Measurements from ENCODE around the gene SCO2. TPM values are rescaled to one million over a fixed set of nuclear protein-coding genes. Genes with fewer than 3 reads are reported as not detected.
"Not testable (repeated sequence)": the region's sequence is repeated elsewhere in the genome, so short reads cannot be mapped to it uniquely, and the experiment has no call there.

Gene SCO2
- total and polyA plus RNA-seq, 2 experiments from 2014 or later: 10.5 TPM; not detected in 1

DNA sequence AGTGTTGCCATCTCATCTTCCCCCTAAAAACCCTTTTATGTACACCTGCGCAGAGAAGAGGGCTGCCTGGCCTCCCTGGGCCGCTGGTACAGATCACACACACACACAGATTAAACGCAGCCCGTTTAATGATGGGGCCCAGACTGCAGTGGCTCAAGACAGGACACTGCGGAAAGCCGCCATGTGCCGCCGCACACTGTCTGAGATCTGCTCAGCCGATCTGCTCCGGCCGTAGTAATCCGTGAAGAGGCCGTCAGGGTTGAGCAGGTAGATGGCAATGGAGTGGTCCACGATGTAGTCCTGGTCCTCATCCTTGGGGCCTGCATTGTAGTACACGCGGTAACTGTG, 2.0 kb downstream of the SCO2 start:
- no peak for DNase-seq (ENCODE audit: low read depth in 1 of 2, low spot score in 1 of 2)
- TF ChIP-seq, protein P1, sequence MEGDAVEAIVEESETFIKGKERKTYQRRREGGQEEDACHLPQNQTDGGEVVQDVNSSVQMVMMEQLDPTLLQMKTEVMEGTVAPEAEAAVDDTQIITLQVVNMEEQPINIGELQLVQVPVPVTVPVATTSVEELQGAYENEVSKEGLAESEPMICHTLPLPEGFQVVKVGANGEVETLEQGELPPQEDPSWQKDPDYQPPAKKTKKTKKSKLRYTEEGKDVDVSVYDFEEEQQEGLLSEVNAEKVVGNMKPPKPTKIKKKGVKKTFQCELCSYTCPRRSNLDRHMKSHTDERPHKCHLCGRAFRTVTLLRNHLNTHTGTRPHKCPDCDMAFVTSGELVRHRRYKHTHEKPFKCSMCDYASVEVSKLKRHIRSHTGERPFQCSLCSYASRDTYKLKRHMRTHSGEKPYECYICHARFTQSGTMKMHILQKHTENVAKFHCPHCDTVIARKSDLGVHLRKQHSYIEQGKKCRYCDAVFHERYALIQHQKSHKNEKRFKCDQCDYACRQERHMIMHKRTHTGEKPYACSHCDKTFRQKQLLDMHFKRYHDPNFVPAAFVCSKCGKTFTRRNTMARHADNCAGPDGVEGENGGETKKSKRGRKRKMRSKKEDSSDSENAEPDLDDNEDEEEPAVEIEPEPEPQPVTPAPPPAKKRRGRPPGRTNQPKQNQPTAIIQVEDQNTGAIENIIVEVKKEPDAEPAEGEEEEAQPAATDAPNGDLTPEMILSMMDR (IDR thresholded peaks at IDR 0.05; ENCODE audit: low read depth, low read length): no peak
- no peak overlapping the region for H3K4me3 ChIP-seq

DNA sequence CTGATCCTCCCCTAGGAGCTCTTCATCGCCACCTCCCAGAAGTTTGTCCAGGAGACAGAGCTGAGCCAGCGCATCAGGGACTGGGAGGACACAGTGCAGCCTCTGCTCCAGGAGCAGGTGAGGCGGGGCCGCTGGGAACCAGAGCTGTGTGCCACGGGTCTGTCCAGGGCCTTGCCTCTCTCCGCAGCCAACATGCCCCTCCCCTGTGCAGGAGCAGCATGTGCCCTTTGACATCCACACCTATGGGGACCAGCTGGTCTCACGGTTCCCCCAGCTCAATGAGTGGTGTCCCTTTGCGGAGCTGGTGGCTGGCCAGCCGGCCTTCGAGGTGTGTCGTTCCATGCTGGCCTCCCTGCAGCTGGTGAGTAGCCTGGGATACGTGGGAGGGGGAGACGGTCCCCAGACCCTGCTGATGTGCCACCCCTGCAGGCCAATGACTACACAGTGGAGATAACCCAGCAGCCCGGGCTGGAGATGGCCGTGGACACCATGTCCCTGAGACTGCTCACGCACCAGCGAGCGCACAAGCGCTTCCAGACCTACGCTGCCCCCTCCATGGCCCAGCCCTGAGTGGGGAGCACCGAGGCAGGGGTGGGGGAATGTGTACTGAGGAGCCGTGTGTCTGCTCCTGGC, 2.5 kb downstream of the SCO2 start:
- TF ChIP-seq, protein P1 (IDR thresholded peaks at IDR 0.05; ENCODE audit: low read depth, low read length): no peak
- no peak for DNase-seq (ENCODE audit: low read depth in 1 of 2, low spot score in 1 of 2)
- H3K9me3 ChIP-seq (ENCODE audit: low read depth): no peaks in the 10 kb centered on the region
- peaks cover 16% of the 10 kb centered on the region for H3K36me3 ChIP-seq
- no peak overlapping the region for H3K4me3 ChIP-seq
- H3K27me3 ChIP-seq: no peaks in the 10 kb centered on the region
- H3K27ac ChIP-seq: no peak overlapping the region
- H3K4me1 ChIP-seq (ENCODE audit: low read depth): peaks cover 10% of the 10 kb centered on the region

More for the DNA sequence above, 2.0 kb downstream of the SCO2 start:
- peaks cover 16% of the 10 kb centered on the region for H3K36me3 ChIP-seq
- no peaks in the 10 kb centered on the region for H3K27me3 ChIP-seq
- H3K9me3 ChIP-seq (ENCODE audit: low read depth): no peaks in the 10 kb centered on the region
- H3K4me1 ChIP-seq (ENCODE audit: low read depth): peaks cover 10% of the 10 kb centered on the region
- no peak overlapping the region for H3K27ac ChIP-seq

DNA sequence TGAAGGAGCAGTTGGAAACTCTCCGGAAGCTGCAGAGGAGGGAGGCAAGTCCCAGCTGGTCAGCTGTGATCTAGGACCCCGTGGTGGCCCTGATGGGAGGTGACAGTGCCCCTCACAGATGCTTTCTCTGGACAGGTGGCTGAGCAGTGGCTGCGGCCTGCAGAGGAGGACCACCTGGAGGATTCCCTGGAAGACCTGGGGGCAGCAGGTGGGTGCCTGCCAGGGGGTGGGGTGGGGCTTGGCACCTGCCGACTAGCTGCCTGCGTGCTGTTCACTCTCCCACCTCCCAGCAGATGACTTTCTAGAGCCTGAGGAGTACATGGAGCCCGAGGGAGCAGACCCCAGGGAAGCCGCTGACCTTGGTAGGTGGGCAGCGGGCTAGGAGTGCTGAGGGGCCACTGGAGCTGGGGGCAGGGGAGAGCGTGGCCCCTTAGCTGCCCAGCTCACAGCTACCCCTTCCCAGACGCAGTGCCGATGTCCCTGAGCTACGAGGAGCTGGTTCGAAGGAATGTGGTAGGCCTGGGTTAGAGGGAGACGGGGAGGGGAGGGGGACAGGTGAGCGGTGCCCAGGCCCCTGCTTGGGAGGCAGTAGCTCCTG, 3.1 kb downstream of the SCO2 start:
- TF ChIP-seq, protein P1 (IDR thresholded peaks at IDR 0.05; ENCODE audit: low read depth, low read length): no peak
- H3K27ac ChIP-seq: no peak overlapping the region
- H3K9me3 ChIP-seq (ENCODE audit: low read depth): no peaks in the 10 kb centered on the region
- H3K4me3 ChIP-seq: no peak overlapping the region
- no peak for DNase-seq (ENCODE audit: low read depth in 1 of 2, low spot score in 1 of 2)
- no peaks in the 10 kb centered on the region for H3K27me3 ChIP-seq
- H3K36me3 ChIP-seq: peaks cover 20% of the 10 kb centered on the region
- H3K4me1 ChIP-seq (ENCODE audit: low read depth): peaks cover 10% of the 10 kb centered on the region

DNA sequence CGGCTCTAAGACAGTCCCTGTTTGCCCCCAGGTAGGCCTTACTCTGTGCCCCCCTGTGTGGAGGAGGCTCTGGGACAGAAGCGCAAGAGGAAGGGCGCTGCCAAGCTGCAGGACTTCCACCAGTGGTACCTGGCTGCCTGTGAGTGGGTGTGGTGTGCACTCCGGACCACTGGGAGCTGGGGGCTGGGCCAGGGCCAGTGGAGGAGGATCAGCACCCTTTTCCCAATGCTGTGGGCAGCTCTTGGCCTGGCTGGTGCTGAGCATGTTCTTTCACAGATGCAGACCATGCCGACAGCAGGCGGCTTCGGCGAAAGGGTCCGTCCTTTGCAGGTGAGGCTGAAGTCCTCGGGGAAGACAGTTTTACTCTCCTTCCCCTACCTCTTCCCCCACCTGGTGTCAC, 3.7 kb downstream of the SCO2 start:
- Histone ChIP-seq H3K27ac (no peak overlapping the region), H3K27me3 (no peaks in the 10 kb centered on the region), H3K4me3 (no peak overlapping the region), H3K36me3 (peaks cover 21% of the 10 kb centered on the region), H3K4me1 (ENCODE audit: low read depth) (peaks cover 10% of the 10 kb centered on the region), H3K9me3 (ENCODE audit: low read depth) (no peaks in the 10 kb centered on the region)
- no peak for DNase-seq (ENCODE audit: low read depth in 1 of 2, low spot score in 1 of 2)
- TF ChIP-seq, protein P1 (IDR thresholded peaks at IDR 0.05; ENCODE audit: low read depth, low read length): no peak

DNA sequence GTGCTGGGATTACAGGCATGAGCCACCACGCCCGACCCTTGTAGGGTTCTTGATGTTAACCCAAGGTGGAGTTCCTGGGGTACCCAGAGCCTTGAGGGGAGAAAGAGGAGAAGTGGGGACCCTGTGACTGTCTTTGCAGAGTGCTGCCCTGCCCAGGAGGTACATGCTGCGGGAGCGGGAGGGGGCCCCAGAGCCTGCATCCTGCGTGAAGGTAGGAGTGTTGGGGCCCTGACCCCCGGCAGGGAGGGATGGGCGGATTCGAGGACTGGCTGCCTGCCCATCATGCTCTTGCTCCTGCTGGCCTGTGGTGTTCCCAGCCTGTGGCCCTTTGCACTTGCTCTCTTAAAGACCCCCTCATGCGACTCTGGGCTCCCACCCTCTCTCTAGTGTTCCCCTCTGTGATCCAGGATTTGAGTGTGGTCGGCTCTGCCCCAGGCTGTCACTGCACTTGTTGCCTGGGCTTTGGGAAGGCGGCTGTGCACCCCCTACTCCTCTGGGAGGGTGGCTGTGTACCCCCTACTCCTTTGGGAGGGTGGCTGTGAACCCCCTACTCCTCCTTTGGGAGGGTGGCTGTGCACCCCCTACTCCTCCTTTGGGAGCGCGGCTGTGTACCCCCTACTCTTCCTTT, 4.5 kb downstream of the SCO2 start:
- Histone ChIP-seq H3K27ac (no peak overlapping the region), H3K4me1 (ENCODE audit: low read depth) (peaks cover 6% of the 10 kb centered on the region), H3K4me3 (no peak overlapping the region), H3K36me3 (peaks cover 23% of the 10 kb centered on the region), H3K27me3 (no peaks in the 10 kb centered on the region), H3K9me3 (ENCODE audit: low read depth) (no peaks in the 10 kb centered on the region)
- TF ChIP-seq, protein P1 (IDR thresholded peaks at IDR 0.05; ENCODE audit: low read depth, low read length): no peak
- no peak for DNase-seq (ENCODE audit: low read depth in 1 of 2, low spot score in 1 of 2)

DNA sequence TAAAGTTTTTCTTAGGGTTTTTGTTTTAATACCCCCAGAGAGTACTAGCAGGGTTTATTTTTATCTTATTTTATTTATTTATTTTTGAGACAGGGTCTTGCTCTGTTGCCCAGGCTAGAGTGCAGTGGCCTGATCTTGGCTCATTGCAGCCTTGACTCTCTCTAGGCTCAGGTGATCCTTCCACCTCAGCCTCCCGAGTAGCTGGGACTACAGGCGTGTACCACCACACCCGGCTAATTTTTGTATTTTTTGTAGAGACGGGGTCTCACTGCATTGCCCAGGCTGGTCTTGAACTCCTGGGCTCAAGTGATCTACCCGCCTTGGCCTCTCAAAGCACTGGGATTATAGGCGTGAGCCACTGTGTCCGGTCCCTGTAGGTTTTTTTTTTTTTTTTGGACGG, 5.2 kb downstream of the SCO2 start:
- H3K27ac ChIP-seq; H3K4me1 ChIP-seq (ENCODE audit: low read depth); DNase-seq (ENCODE audit: low read depth in 1 of 2, low spot score in 1 of 2); H3K4me3 ChIP-seq; H3K9me3 ChIP-seq (ENCODE audit: low read depth); H3K27me3 ChIP-seq: not testable (repeated sequence)
- peaks cover 23% of the 10 kb centered on the region for H3K36me3 ChIP-seq
